ENCODE measurements around the gene YWHAE. TPM values are rescaled to one million over a fixed set of nuclear protein-coding genes. Genes with fewer than 3 reads are reported as not detected.

The YWHAE gene
- total RNA-seq, 1 experiment from 2014 or later, result 210 TPM

DNA sequence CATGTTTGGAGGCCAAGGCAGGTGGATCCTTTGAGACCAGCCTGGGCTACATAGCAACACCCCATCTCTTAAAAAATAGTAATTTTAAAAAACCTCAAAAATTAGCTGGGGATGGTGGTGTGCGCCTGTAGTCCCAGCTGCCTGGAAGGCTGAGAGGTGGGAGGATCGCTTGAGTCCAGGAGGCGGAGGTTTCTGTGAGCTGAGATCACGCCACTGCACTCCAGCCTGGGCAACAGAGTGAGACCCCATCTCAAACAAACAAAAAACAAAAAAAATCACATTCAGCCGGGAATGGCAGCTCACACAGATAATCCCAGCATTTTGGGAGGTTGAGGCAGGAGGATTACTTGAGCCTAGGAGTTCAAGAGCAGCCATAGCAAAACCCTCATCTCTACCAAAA, 16.4 kb upstream of the YWHAE start:
- ChIA-PET CTCF (no interaction called here), POLR2A (ENCODE audit: unreplicated experiment) (no interaction called here)
- Histone ChIP-seq H3K36me3 (ENCODE audit: low read depth, low read length) (peaks cover 4% of the 10 kb centered on the region), H3K4me3 (ENCODE audit: low read length) (no peak overlapping the region), H3K9me3 (ENCODE audit: low read length) (no peaks in the 10 kb centered on the region), H3F3A (ENCODE audit: low read length, unreplicated experiment) (no peaks in the 10 kb centered on the region), H3K4me1 (ENCODE audit: insufficient read depth, low read length) (0 out of 2 replicates have a peak, but pooled peaks cover 10% of the 10 kb centered on the region), H2AFZ (ENCODE audit: low read length) (no peak overlapping the region), H3K27ac (ENCODE audit: low read length) (no peak overlapping the region), H3K27me3 (ENCODE audit: low read length) (no peaks in the 10 kb centered on the region), H4K20me1 (ENCODE audit: low read length) (no peaks in the 10 kb centered on the region), H3K79me2 (ENCODE audit: low read length) (peaks cover 8% of the 10 kb centered on the region), H3K9me2 (replicated peaks; ENCODE audit: low read length) (no peaks in the 10 kb centered on the region), H3K9ac (ENCODE audit: low read length) (no peak overlapping the region), H3K4me2 (ENCODE audit: low read length) (no peak overlapping the region)
- no TSS peak for BruUV-seq (replicated peaks)
- TF ChIP-seq EZH2phosphoT487 (IDR thresholded peaks at IDR 0.05; ENCODE audit: borderline replicate concordance, low read length), result no peak
- TF ChIP-seq, protein P1, sequence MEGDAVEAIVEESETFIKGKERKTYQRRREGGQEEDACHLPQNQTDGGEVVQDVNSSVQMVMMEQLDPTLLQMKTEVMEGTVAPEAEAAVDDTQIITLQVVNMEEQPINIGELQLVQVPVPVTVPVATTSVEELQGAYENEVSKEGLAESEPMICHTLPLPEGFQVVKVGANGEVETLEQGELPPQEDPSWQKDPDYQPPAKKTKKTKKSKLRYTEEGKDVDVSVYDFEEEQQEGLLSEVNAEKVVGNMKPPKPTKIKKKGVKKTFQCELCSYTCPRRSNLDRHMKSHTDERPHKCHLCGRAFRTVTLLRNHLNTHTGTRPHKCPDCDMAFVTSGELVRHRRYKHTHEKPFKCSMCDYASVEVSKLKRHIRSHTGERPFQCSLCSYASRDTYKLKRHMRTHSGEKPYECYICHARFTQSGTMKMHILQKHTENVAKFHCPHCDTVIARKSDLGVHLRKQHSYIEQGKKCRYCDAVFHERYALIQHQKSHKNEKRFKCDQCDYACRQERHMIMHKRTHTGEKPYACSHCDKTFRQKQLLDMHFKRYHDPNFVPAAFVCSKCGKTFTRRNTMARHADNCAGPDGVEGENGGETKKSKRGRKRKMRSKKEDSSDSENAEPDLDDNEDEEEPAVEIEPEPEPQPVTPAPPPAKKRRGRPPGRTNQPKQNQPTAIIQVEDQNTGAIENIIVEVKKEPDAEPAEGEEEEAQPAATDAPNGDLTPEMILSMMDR (conservative IDR thresholded peaks at IDR 0.05; ENCODE audit: low read depth, low read length), result no peak
- TF ChIP-seq EZH2 (IDR thresholded peaks at IDR 0.05; ENCODE audit: low read length, unreplicated experiment), result no peak
- DNase-seq (no peak), ATAC-seq (no peak)
- intact Hi-C loops (cut with micrococcal nuclease), result no loop called here

DNA sequence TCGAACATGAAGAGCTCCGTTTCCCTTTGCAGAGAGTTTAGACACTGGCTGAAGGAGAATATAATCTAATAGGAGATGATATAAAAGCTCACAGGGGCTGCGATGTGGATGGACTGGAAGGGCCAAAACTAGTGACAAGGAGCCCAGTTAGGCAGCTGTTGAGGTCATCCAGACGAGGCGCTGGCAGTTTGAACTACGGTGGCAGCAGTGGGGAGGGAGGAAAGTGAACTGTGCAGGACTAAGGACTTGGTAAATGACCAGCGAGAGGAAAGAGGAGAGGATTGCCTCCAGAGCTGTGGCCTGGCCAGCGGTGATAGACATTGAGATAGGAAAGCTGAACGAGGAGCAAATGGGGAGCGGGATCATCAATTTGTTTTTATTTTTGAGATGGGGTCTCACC, 14.6 kb upstream of the YWHAE start:
- no peak overlapping the region for H3K4me3 ChIP-seq (ENCODE audit: low read length)
- H4K20me1 ChIP-seq (ENCODE audit: low read length), result no peaks in the 10 kb centered on the region
- no peaks in the 10 kb centered on the region for H3K27me3 ChIP-seq (ENCODE audit: low read length)
- H3K79me2 ChIP-seq (ENCODE audit: low read length), result no peaks in the 10 kb centered on the region
- H3K36me3 ChIP-seq (ENCODE audit: low read depth, low read length), result no peaks in the 10 kb centered on the region
- H3K27ac ChIP-seq (ENCODE audit: low read length), result no peak overlapping the region
- H3K9me2 ChIP-seq (replicated peaks; ENCODE audit: low read length), result no peaks in the 10 kb centered on the region
- H3K9ac ChIP-seq (ENCODE audit: low read length), result no peak overlapping the region
- no peak overlapping the region for H2AFZ ChIP-seq (ENCODE audit: low read length)
- ChIA-PET CTCF (no interaction called here), POLR2A (ENCODE audit: unreplicated experiment) (interaction anchor here (0.5 kb wide), 1 partner anchor 24 kb away, joined by 4 read pairs; no protein-coding TSS in a partner anchor)
- H3K9me3 ChIP-seq (ENCODE audit: low read length), result no peaks in the 10 kb centered on the region
- TF ChIP-seq, protein P1 (conservative IDR thresholded peaks at IDR 0.05; ENCODE audit: low read depth, low read length), result no peak
- TF ChIP-seq EZH2phosphoT487 (IDR thresholded peaks at IDR 0.05; ENCODE audit: borderline replicate concordance, low read length), result no peak
- TF ChIP-seq EZH2 (IDR thresholded peaks at IDR 0.05; ENCODE audit: low read length, unreplicated experiment), result no peak
- no peak for ATAC-seq
- no peak overlapping the region for H3K4me2 ChIP-seq (ENCODE audit: low read length)
- BruUV-seq (replicated peaks), result no TSS peak
- H3K4me1 ChIP-seq (ENCODE audit: insufficient read depth, low read length), result 0 out of 2 replicates have a peak, but pooled peaks cover 10% of the 10 kb centered on the region
- no peaks in the 10 kb centered on the region for H3F3A ChIP-seq (ENCODE audit: low read length, unreplicated experiment)
- no peak for DNase-seq
- intact Hi-C loops (cut with micrococcal nuclease), result no loop called here

GRCh38 chr17:1414001-1414574, 14.1 kb upstream of the YWHAE start:
- no peaks in the 10 kb centered on the region for H3K9me3 ChIP-seq (ENCODE audit: low read length)
- no TSS peak for BruUV-seq (replicated peaks)
- H3K4me2 ChIP-seq (ENCODE audit: low read length), result no peak overlapping the region
- H3K9ac ChIP-seq (ENCODE audit: low read length), result no peak overlapping the region
- TF ChIP-seq EZH2 (IDR thresholded peaks at IDR 0.05; ENCODE audit: low read length, unreplicated experiment) (no peak), EZH2phosphoT487 (IDR thresholded peaks at IDR 0.05; ENCODE audit: borderline replicate concordance, low read length) (no peak)
- TF ChIP-seq, protein P1 (conservative IDR thresholded peaks at IDR 0.05; ENCODE audit: low read depth, low read length), result no peak
- no peak overlapping the region for H2AFZ ChIP-seq (ENCODE audit: low read length)
- no peak overlapping the region for H3K27ac ChIP-seq (ENCODE audit: low read length)
- no peaks in the 10 kb centered on the region for H3K9me2 ChIP-seq (replicated peaks; ENCODE audit: low read length)
- DNase-seq, result no peak
- 0 out of 2 replicates have a peak, but pooled peaks cover 10% of the 10 kb centered on the region for H3K4me1 ChIP-seq (ENCODE audit: insufficient read depth, low read length)
- ChIA-PET POLR2A (ENCODE audit: unreplicated experiment) (interaction anchor here (0.5 kb wide), 1 partner anchor 25 kb away, joined by 4 read pairs; no protein-coding TSS in a partner anchor), CTCF (no interaction called here)
- H3K4me3 ChIP-seq (ENCODE audit: low read length), result no peak overlapping the region
- no peaks in the 10 kb centered on the region for H4K20me1 ChIP-seq (ENCODE audit: low read length)
- H3K79me2 ChIP-seq (ENCODE audit: low read length), result no peaks in the 10 kb centered on the region
- no peaks in the 10 kb centered on the region for H3K36me3 ChIP-seq (ENCODE audit: low read depth, low read length)
- no peak for ATAC-seq
- H3F3A ChIP-seq (ENCODE audit: low read length, unreplicated experiment), result no peaks in the 10 kb centered on the region
- intact Hi-C loops (cut with micrococcal nuclease), result no loop called here
- H3K27me3 ChIP-seq (ENCODE audit: low read length), result no peaks in the 10 kb centered on the region

Data from PC-3 (cell line).